Adrenal gland (tissue), 5 donors: ENCODE measurements around the gene FAM210A.

Experiments used
- POLR2A ChIP-seq, 2 donors: fragments of 450-650 bp; IDR thresholded peaks; one replicate each; pipeline ENCODE4 v1.6.1; 2017; ENCODE audit warnings: antibody characterized with exemption in 2 of 2, mild to moderate bottlenecking in 2 of 2, moderate library complexity in 1 of 2
- TF ChIP-seq, protein P1 (sequence below), 6 experiments: fragments of 450-650 bp in 4 of 6; fragments of 200-600 bp in 2 of 6; sonication (generic) in 1 of 6; IDR thresholded peaks; 1 replicate in 5 of 6; 2 replicates in 1 of 6; pipeline versions ENCODE4 v1.5.1 to v1.8.0; 2016 to 2021; ENCODE audit warnings: antibody characterized with exemption in 6 of 6, mild to moderate bottlenecking in 2 of 6, moderate library complexity in 1 of 6
- donor health status: DM: no; HTN: no; CAD: no.

DNA sequence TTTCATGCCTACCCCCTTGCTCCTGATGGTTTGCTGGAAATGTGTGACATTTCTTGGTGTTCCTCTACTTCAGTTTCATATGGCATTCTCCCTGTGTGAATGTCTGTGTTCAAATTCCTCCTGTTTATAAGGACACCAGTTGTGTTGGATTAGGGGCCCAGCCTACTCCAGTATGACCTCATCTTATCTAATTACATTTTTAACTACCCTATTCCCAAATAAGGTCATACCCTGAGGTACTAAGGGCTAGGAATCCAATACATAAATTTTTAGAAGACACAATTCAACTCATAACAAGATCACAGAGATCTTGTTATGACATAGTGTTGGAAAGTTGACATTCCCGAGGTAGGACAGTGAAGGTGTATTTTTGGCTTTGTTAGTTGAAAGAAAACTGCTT lies 5.5 kb downstream of the FAM210A start:
- TF ChIP-seq, protein P1, sequence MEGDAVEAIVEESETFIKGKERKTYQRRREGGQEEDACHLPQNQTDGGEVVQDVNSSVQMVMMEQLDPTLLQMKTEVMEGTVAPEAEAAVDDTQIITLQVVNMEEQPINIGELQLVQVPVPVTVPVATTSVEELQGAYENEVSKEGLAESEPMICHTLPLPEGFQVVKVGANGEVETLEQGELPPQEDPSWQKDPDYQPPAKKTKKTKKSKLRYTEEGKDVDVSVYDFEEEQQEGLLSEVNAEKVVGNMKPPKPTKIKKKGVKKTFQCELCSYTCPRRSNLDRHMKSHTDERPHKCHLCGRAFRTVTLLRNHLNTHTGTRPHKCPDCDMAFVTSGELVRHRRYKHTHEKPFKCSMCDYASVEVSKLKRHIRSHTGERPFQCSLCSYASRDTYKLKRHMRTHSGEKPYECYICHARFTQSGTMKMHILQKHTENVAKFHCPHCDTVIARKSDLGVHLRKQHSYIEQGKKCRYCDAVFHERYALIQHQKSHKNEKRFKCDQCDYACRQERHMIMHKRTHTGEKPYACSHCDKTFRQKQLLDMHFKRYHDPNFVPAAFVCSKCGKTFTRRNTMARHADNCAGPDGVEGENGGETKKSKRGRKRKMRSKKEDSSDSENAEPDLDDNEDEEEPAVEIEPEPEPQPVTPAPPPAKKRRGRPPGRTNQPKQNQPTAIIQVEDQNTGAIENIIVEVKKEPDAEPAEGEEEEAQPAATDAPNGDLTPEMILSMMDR (IDR thresholded peaks at IDR 0.05) = no peak
- no peak for TF ChIP-seq POLR2A (IDR thresholded peaks at IDR 0.05)
